ENCODE data around the gene PPP1R1B.

Gene PPP1R1B

DNA sequence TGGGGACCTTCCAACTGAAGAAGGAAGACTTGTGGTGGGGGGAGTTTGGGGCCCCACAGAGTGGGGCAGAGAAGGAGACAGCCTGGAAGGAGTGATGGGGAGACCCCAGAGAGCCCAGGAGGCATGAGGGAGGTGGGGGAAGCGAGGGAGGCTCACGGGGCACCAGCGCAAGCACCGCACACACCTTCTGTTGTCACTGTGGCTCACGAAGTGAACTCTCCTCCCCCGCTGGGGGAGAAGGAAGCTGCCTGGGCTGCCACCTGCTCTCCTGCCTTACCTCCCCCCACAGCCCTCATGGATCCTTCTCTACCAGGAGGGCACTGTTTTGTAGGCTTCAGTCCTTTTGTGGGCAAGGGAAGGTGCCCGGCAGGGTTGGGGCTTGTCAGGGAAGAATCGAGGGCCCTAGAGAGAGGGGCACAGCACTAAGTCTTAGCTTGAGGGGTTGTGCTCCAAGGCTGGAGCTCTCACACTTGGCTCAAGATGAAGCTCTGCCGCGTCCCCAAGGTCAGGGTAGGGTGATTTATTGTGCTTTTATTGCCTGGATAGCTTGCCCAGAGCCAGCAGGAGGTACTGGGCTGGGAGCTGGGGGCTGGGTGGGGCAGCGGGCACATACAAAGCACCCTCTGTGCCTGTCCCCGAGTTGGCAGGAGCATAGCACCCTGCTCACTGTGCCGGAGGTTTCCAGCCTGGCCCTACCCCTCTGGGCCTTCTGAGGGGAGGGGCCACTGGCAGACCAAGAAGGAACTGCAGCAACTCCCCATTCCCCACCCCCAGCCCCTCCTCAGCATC lies 5.6 kb downstream of the PPP1R1B start:
- DNase-seq (ENCODE audit: low read depth, low spot score) = no peak

DNA sequence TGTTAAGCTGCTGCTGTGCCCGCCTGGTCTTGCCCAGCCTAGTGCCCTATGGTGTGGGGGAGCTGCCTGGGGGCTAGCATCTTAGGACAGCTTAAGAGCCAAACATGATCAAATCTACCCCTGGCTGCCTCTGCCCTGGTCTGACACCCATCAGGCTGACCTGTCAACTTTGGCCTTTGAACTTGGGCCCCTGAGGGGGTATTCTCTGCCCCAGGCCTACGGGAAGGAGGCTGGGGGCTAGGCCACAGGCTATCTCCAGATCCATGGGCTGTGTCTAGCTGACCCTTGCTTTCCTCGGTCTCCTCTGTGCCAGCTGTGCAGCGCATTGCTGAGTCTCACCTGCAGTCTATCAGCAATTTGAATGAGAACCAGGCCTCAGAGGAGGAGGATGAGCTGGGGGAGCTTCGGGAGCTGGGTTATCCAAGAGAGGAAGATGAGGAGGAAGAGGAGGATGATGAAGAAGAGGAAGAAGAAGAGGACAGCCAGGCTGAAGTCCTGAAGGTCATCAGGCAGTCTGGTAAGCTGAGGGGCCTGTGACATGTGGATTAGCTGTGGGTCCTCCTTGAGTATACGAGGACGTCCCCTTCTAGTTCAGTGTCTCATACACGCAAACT lies 6.9 kb downstream of the PPP1R1B start:
- no peak for DNase-seq (ENCODE audit: low read depth, low spot score)

DNA sequence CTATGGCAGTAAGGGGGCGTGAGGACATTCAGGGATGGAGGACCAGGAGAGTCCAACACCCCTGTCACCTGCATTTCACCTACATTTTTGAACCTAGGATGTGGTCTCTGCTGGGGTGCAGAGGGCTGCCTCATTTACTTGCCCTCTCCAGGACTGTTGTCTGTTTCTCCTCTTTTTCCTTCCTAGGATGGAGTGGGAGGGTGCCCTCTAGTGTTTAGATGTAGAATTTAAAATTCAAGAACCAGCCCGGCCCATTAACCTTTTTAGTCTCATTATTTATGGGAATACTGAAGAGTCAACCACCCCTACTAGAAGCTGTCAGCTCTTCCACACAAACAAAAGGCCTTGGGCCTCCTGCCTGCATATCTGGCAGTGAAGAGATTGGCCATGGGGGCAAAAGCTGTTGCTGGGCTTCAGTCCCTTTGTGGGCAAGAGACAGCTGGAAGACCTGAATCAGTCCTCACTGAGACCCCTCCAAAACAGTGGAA lies 7.7 kb downstream of the PPP1R1B start:
- DNase-seq (ENCODE audit: low read depth, low spot score) = no peak

DNA sequence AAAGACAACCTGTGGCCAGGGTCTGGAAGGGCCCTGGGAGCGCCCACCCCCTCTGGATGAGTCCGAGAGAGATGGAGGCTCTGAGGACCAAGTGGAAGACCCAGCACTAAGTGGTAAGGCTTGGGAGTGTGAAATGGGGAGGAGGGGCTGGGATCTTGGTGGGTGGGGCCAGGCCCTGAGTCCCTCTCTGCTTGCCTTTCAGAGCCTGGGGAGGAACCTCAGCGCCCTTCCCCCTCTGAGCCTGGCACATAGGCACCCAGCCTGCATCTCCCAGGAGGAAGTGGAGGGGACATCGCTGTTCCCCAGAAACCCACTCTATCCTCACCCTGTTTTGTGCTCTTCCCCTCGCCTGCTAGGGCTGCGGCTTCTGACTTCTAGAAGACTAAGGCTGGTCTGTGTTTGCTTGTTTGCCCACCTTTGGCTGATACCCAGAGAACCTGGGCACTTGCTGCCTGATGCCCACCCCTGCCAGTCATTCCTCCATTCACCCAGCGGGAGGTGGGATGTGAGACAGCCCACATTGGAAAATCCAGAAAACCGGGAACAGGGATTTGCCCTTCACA lies 8.9 kb downstream of the PPP1R1B start:
- no peak for DNase-seq (ENCODE audit: low read depth, low spot score)

DNA sequence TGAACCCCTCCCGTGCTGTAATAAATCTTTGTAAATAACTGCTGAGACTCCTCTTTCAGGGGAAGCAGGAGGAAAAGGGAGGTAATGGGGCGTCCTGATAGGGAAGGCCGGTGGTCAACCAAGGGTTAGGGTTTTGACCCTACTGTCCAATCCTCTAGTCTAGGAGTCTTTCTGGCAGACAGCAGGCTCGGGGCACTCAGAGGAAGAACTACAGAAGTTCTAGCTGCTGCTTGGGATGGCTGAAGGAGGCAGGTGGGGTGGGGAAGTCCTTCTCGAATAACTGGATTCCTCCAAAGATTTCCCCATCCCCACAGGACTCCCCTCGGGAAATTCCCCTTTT lies 9.8 kb downstream of the PPP1R1B start:
- no peak for DNase-seq (ENCODE audit: low read depth, low spot score)

DNA sequence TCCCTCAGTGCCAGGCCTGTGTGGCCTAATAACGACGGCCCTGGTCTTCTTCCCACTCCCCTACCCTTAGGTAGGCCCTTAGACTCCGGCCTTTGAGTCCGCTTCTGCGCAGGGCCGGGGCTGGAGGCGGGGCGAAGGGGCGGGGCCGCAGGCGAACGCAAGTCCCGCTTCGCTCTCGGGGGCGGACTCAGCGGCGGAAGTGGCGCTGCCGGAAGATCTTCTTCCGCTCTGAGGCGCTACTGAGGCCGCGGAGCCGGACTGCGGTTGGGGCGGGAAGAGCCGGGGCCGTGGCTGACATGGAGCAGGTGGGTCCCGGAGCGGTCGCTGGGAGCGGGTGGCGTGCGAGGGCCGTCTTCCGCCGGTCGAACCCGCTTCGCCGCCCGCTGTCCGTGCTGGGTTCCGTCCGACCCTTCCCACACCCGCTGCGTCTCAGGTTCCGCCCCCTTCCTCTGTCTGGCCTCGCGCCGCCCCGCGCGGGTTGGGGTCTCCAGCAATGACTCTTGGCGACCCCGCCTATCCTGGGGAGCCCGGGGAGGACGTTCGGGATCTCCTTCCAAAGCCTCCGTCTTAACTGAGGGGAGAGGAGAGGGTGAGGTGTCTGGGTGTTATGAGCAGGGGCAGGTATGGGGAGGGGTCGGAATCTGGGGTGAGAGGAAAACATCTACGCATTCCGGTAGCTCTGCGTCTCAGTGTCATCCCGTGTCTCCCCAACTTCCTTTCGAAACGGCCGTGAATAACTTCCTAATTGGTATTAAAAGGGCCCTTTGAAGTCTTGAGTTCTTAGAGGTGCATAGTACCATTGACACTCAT lies 10.4 kb downstream of the PPP1R1B start, which contains the start of gene STARD3:
Gene STARD3 (plus strand): TSS at position 218 of the 810 bp plus-strand sequence. CDS start 16,388 bp downstream, outside the sequence.
- DNase-seq (ENCODE audit: low read depth, low spot score) = no peak

DNA sequence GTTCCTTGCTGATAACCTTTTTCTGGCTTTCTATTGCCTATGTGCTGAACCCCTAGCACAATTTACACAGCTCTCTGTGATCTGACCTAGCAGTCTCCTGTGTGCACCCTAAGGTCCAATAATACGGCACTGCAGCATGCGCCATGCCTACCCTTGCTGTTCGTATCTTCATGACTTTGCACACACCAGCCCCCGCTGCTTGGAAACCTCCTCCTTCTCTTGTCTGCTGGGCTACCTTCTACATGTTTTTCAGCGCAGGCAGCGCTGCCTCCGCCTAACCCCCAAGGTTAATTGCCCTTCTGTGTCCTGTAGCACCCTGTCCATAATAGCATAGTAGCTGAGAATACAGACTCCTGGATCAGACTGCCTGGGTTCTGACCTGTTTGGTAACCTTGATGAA lies 11.6 kb downstream of the PPP1R1B start:
- DNase-seq (ENCODE audit: low read depth, low spot score) = no peak

DNA sequence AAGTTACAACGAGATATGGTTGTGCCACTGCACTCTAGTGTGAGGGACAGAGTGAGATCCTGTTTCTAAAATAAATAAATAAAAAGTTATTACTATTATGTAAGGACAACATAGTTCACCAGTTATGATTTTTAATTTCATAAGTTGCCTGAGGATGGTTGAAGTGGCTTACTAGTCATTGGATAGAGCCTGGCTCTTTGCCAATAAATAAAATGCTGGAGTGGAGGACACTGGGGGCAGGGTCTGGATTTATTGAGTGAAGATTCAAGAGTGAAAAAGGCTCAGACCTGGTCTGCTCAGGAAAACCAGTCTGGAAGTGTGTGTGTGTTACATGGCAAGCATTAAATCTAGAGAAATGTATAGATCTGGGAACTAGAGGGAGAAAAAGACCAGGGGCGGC lies 12.3 kb downstream of the PPP1R1B start:
- no peak for DNase-seq (ENCODE audit: low read depth, low spot score)

DNA sequence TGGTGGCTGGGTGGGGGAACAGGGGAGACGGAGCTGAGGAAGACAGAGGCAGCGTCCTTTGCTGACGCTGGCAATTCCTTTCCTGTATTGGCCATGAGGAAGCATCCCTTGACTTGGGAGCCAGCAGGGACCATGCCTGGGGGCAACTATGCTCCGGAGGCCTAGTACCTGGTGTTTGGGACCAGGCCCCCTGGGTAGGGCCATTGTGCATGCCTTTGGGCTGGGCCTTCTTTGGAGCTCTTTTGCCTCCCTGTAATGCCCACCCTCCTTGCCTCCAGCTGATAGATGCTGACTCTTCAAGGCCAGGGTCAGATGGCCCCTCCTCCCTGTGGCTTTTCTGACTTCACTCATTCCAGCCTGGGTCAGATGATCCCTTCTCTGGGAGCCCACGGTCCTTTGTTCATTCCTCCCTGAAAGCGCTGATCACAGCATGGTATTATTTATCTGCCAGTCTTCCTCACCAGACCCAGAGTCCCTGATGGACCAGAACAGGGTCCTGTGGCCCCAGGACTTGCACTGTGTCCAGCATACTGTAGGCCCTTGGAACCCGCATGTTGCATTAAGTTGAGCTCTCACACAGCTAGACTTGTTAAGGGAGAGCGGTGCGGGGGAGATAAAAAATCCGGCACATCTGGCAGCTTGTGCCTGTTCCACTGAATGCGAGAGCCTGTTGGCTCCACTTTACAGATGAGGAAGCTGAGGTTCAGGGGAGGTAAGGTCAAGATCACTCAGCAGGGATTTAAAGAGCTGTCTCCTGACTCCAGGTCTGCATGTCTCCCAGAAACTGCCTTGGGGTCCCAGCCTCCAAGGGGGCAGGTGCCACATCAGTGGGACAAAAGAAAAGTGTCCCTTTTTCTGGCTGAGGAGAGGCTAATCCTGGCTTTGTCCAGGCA lies 13.1 kb downstream of the PPP1R1B start:
- DNase-seq (ENCODE audit: low read depth, low spot score) = no peak

DNA sequence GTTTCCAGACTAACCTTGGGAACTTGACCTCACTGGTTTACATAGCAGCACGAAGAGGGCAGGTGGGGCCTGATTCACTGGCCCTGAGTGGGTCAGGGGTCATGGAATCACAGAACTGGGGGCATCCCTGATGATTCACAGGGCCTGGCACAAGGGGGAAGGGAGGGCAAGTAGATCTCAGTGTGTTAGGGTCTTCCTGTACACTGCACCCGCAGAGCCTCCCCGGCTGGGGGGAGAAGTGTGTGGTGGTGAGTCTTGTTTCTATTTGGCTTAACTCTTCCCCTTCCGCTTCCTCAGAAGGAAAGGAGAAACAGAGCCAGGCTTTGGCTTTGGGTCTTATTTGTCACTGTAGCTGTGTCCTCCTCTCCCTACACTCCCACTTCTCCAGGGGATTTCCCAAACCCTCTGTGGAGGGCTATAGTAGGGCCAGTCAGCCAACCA lies 13.9 kb downstream of the PPP1R1B start:
- no peak for DNase-seq (ENCODE audit: low read depth, low spot score)

DNA sequence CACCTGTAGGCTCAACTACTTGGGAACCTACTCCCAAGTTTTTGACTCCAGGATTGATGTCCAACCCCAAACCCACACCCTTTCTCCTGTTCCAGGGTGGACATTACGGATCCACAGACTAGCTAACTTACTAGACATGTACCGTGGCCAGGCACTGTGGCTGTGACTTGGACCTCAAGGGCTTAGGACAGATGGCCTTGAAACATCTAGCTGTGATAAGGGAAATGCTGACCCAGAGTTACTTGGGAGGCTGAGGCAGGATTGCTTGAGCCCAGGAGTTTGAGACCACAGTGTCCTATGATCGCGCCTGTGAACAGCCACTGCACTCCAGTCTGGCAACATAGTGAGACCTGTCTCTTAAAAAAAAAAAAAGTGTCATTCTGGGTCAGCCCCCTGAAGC lies 14.3 kb downstream of the PPP1R1B start:
- no peak for DNase-seq (ENCODE audit: low read depth, low spot score)

DNA sequence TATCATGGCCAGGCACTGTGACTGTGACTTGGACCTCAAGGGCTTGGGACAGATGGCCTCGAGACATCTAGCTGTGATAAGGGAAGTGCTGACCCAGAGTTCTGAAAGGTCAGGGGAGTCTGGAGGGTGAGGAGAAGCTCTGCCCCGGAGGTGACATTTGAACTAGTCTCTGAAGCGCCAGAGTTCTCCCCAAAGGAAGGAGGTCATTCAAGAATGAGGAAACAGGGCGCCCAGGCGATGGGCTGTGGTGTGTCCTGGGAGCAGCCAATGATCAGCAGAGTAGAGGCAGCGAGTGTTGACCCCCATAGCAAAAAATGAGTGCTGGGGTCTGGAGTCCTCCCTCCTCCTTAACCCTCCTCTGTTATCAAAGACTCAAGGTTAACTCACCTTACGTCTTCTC lies 15.1 kb downstream of the PPP1R1B start:
- no peak for DNase-seq (ENCODE audit: low read depth, low spot score)

DNA sequence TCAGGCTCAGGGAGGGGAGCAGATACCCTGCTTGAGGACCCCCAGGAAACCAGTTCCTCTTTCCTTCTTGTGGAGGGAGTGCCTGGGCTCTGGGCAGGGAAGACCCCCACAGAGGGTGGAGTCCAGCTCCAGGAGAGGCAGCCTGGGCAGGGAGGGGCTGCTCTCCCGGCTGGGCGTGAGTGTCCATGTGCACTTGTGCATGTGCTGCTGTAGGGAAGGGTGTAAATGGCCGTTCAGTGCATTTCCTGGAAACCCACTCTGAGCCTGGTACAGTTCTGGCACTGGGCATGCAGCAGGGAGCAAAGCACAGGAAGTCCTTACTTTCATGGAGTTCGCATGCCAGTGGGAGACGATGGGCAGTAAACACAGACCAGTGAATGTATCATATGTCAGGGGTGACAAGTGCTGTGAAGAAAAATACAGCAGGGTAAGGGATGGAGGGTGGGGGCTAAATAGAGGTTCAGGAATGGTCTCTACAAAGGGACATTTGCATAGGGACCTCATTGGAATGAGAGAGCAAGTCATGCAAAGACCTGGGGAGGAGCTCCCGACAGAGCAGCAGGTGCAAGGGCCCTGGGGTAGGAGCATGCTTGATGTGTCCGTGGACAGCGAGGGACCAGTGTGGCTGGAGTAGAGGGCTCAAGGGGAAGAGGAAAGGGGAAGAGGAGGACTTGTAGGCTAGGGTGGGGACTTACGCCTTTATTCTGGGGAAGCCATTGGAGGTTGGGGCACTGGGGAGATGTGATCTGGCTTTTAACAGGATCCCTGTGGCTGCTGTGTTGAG lies 15.7 kb downstream of the PPP1R1B start:
- no peak for DNase-seq (ENCODE audit: low read depth, low spot score)

DNA sequence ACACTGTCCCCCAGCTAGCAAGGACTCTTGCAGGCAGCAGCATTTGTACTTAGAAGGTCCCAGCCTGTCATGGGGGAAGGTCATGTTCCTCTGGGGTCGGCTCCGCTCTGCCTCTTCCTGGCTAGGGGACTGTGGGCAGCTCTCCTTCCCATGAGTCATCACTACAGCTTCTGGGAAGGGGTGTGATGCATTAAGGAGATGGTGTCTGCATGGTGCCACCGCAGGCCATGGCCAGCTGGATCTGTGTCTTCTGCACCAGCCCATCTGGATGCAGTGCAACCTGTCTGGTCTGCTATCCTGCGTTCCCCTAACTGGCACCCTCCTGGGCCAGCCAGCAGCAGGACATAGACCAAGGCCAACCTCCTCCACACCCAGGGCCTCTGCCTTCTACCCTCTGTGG lies 16.5 kb downstream of the PPP1R1B start:
- DNase-seq (ENCODE audit: low read depth, low spot score) = no peak

DNA sequence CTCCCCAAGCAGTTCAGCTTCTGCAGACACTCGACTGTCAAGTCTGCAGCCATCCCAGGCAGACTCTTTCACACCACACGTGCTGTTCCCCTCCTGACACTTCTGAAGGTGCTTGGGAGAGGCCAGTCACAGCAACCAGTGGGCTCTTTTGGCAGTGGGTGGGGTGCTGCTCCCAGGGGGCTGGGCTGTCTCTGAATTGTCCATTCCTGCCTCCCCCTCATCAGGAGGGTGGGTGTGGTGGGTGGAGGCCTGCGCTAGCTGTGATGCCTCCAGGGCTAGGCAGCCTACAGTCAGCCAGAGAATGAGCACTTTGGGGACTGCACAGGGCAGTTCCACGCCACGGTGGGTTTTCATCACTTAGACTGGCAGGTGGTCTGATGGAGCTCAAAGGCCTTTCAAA lies 20.5 kb downstream of the PPP1R1B start:
- no peak for DNase-seq (ENCODE audit: low read depth, low spot score)

DNA sequence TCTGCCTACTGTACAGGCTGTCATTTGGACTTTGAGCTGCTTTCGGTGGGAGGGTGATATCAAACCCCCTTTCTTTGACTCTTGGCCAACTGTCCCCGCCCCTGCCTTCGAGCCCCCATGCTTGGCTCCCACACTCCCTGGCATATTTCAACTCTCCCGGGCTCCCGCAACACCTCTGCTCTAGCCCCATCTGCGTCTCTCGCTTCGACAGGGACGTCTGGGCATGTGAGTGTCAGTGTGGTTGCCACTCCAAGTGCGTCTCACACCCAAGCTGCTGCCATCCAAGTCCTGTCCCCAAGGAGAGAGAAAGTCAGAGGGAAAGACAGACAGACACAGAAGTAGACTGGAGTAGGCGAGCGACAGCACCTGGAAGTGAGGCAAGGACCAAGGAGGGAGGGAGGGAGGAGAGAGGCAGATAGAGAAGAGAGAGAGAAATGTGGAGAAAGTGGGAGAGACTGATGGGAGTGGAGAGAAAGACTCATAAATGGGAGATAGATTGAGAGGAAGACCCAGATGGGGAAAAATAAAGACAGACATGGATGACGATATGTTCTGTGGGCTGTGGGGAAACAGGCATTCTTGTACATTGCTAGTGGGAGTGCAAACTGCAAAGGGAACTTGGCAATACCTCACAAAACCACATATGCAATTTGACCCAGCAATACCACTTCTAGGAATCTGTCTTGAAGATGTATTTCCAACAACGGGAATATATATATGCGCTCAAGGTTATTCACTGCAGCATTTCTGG lies 22.0 kb downstream of the PPP1R1B start:
- DNase-seq (ENCODE audit: low read depth, low spot score) = no peak

DNA sequence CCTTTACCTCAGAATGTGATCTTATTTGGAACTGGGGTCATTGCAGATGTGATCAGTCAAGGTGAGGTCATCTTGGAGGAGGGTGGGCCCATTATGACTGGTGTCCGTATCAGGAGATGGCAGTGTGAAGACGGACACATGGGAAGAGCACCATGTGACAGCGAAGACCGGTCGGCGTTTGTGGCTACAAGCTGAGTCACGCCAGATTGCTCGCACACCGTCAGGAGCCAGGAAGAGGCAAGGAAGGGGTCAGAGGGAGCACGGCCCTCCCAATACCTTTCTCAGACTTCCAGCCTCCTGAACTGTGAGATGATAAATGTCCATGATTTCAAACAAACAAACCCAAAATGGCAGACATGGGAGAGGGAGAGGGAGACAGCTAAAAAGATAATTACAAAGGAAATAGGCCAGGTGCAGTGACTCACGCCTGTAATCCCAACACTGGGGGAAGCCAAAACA lies 23.4 kb downstream of the PPP1R1B start:
- DNase-seq (ENCODE audit: low read depth, low spot score) = no peak

DNA sequence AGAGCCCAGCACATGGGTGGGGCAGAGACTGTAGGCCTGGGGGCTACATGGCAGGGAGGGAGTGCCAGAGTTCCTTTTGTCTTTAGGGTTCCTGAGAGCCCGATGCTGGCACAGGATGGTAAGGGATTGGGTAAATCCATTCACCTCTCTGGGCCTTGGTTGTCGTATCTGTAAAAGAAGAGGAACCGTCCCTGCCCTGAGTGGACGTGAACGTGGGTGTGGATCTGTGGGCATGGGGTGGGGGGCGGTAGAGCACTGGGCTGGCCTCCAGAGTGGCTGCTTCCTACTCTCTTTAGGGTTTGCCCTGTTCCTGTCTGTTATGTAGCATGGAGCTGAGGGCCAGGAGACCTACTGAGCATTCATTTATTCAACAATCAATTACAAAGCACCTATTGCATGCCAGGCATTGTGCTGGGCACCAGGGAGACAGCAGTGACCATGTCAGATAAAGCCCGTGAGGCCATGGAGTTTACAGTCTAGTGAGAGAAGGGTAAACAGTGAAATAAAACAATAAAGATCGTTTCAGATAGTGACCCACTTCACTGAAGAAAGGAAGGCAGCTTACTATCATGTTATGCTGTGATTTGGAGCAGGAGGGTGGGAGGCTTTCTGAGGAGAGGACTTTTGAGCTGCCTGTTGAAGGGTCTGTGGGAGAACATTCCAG lies 25.3 kb downstream of the PPP1R1B start:
- DNase-seq (ENCODE audit: low read depth, low spot score) = no peak
